MCF 10A (cell line): ENCODE data around the gene MTUS2. TPM values are rescaled to one million over a fixed set of nuclear protein-coding genes. Genes with fewer than 3 reads are reported as not detected.

Experiments
- BruUV-seq: library from RNA; stranded (reverse); fragments of 400-500 nt; replicated peaks from 2 replicates; lab custom pipeline; 2021; lab: Mats Ljungman, UMichigan
- CTCF ChIA-PET: fragments of 300-600 bp; sonication (Branson Sonifier 250); formaldehyde crosslinking; extraction: SDS; loops from one replicate; lab custom pipeline; 2021; ENCODE audit warnings: antibody characterized with exemption, inconsistent platforms; lab: Yijun Ruan, JAX
- POLR2A ChIA-PET: fragments of 300-600, 350-650 bp; sonication (Branson Sonifier 250); formaldehyde crosslinking; extraction: SDS; loops from one replicate; lab custom pipeline; 2020; ENCODE audit warnings: antibody characterized with exemption, inconsistent platforms; lab: Yijun Ruan, JAX
- DNase-seq: peaks from one replicate; pipeline ENCODE4 v3.0.0-alpha.2; 2018; ENCODE audit not compliant: unreplicated experiment
- H3K27ac Mint-ChIP-seq: one replicate; pipeline ENCODE4 v1.8.0; 2022; ENCODE audit warnings: mild to moderate bottlenecking, low read depth, mixed read lengths; ENCODE audit not compliant: unreplicated experiment
- H3K27me3 Mint-ChIP-seq: one replicate; pipeline ENCODE4 v1.8.0; 2022; ENCODE audit warnings: mixed read lengths; ENCODE audit not compliant: insufficient read depth, unreplicated experiment
- H3K36me3 Mint-ChIP-seq: one replicate; pipeline ENCODE4 v1.8.0; 2022; ENCODE audit warnings: mild to moderate bottlenecking, moderate library complexity, mixed read lengths; ENCODE audit not compliant: insufficient read depth, unreplicated experiment
- H3K4me1 Mint-ChIP-seq: one replicate; pipeline ENCODE4 v1.8.0; 2022; ENCODE audit warnings: mixed read lengths; ENCODE audit not compliant: insufficient read depth, unreplicated experiment
- H3K4me3 Mint-ChIP-seq: one replicate; pipeline ENCODE4 v1.8.0; 2022; ENCODE audit warnings: mild to moderate bottlenecking, moderate library complexity, mixed read lengths; ENCODE audit not compliant: unreplicated experiment
- H3K9me3 Mint-ChIP-seq: one replicate; pipeline ENCODE4 v1.8.0; 2022; ENCODE audit warnings: mixed read lengths; ENCODE audit not compliant: unreplicated experiment
- CTCF ChIP-seq: fragments of 200-600 bp; IDR thresholded peaks from one replicate; pipeline ENCODE4 v1.8.0; 2022; ENCODE audit warnings: antibody characterized with exemption, mild to moderate bottlenecking; ENCODE audit not compliant: unreplicated experiment
- intact Hi-C: fragments of 100-400 bp; cut with micrococcal nuclease; formaldehyde crosslinking; loops from 2 replicates; pipeline ENCODE4 v1.14.1; 2022
- total RNA-seq: library from RNA; stranded (reverse); gene quantifications from 2 replicates; pipeline ENCODE4 v1.2.3, GENCODE V29; 2022

Gene MTUS2
- total RNA-seq, 1 experiment from 2014 or later = not detected

GRCh38 chr13:29515372-29515771 is 695.2 kb downstream of the MTUS2 start:
- Mint-ChIP-seq H3K9me3 (no peaks in the 10 kb centered on the region), H3K36me3 (peaks cover 70% of the 10 kb centered on the region), H3K4me1 (no peaks in the 10 kb centered on the region), H3K27me3 (no peaks in the 10 kb centered on the region), H3K27ac (no peak overlapping the region), H3K4me3 (no peak overlapping the region)
- TF ChIP-seq CTCF = no peak
- no peak for DNase-seq
- intact Hi-C loops = no loop called here
- BruUV-seq = no TSS peak
- ChIA-PET POLR2A (interaction anchor here (1.0 kb wide), 1 partner anchor 9 kb away, joined by 3 read pairs; no protein-coding TSS in a partner anchor), CTCF (interaction anchor here (0.6 to 0.9 kb wide), 2 partner anchors 17 to 37 kb away, joined by 3 to 5 read pairs; no protein-coding TSS in a partner anchor)

GRCh38 chr13:29516012-29516411 is 695.9 kb downstream of the MTUS2 start:
- H3K27me3 Mint-ChIP-seq = no peaks in the 10 kb centered on the region

GRCh38 chr13:29516880-29517279 is 696.7 kb downstream of the MTUS2 start:
- Mint-ChIP-seq H3K27ac (no peak overlapping the region), H3K36me3 (peaks cover 69% of the 10 kb centered on the region), H3K4me3 (no peak overlapping the region), H3K4me1 (no peaks in the 10 kb centered on the region), H3K9me3 (no peaks in the 10 kb centered on the region), H3K27me3 (no peaks in the 10 kb centered on the region)
- DNase-seq = no peak
- CTCF ChIA-PET = interaction anchor here (0.5 to 2.1 kb wide), 2 partner anchors 9 to 12 kb away, joined by 4 to 19 read pairs; no protein-coding TSS in a partner anchor
- no TSS peak for BruUV-seq
- POLR2A ChIA-PET = no interaction called here
- intact Hi-C loops = no loop called here
- TF ChIP-seq CTCF = no peak

More at GRCh38 chr13:29516012-29516411, 695.9 kb downstream of the MTUS2 start:
- DNase-seq = no peak
- Mint-ChIP-seq H3K27ac (no peak overlapping the region), H3K36me3 (peaks cover 69% of the 10 kb centered on the region), H3K4me1 (no peaks in the 10 kb centered on the region), H3K4me3 (no peak overlapping the region), H3K9me3 (no peaks in the 10 kb centered on the region)
- no TSS peak for BruUV-seq
- intact Hi-C loops = no loop called here
- POLR2A ChIA-PET = interaction anchor here (1.0 kb wide), 1 partner anchor 9 kb away, joined by 3 read pairs; no protein-coding TSS in a partner anchor
- no peak for TF ChIP-seq CTCF
- CTCF ChIA-PET = interaction anchor here (0.7 kb wide), 1 partner anchor 8 kb away, joined by 3 read pairs; no protein-coding TSS in a partner anchor

GRCh38 chr13:29519921-29520320 is 699.8 kb downstream of the MTUS2 start:
- intact Hi-C loops = no loop called here
- no peak overlapping the region for H3K4me3 Mint-ChIP-seq
- no peak for DNase-seq
- no peaks in the 10 kb centered on the region for H3K9me3 Mint-ChIP-seq
- no TSS peak for BruUV-seq
- POLR2A ChIA-PET = no interaction called here
- no peaks in the 10 kb centered on the region for H3K4me1 Mint-ChIP-seq
- H3K27ac Mint-ChIP-seq = no peak overlapping the region
- TF ChIP-seq CTCF = no peak
- peaks cover 74% of the 10 kb centered on the region for H3K36me3 Mint-ChIP-seq
- no peaks in the 10 kb centered on the region for H3K27me3 Mint-ChIP-seq
- CTCF ChIA-PET = interaction anchor here (0.6 to 4.1 kb wide), 2 partner anchors 11 to 12 kb away, joined by 5 to 12 read pairs; no protein-coding TSS in a partner anchor
